ENCODE data around the gene VWA2. TPM values are rescaled to one million over a fixed set of nuclear protein-coding genes. Genes with fewer than 3 reads are reported as not detected.

VWA2 gene
- total RNA-seq, 2 donors from 2014 or later, result not detected

GRCh38 chr10:114272696-114273095 is 33.6 kb downstream of the VWA2 start:
- intact Hi-C loops (cut with DNase I), result no loop called here
- peak; percentile 34 for DNase-seq (ENCODE audit: low spot score)

- peak; percentile 22 for DNase-seq (ENCODE audit: low spot score)
- intact Hi-C loops (cut with DNase I), result no loop called here
Measured at GRCh38 chr10:114273910-114274309, 34.9 kb downstream of the VWA2 start.

DNA sequence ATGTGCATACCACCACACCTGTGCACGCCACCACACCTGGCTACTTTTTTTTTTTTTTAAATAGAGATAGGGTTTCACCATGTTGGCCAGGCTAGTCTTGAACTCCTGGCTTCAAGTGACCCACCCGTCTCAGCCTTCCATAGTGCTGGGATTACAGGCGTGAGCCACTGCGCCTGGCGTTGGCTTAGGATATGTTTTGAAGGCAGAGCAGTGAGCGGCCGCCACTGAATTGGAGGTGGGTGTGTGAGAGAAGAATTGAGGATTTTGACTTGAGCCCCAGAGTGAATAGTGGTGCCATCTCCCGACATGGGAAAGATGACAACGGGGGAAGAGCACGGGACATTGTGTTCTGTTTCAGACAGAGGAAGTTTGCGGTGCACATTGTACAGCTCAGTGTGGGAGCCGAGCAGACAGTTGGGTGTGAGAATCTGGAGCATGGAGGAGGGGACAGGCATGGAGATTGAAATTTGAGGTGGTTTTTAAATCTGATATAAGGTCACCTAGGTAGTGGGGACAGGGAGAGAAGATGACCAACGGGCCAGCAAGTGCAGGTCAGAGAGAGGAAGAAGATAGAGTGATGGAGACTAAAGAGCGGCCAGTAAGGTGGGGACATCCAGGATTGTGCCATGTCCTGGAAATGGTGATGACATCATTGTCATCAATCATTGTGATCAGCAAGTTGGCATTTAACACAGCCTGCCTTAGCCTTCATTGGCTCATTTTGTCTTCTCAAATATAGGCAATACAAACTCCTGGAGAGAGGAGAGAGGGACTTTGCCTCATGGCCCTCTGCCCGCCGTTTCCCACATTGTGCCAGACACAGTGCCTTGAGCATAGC is 35.8 kb downstream of the VWA2 start:
- DNase-seq (ENCODE audit: low spot score), result peak; percentile 58
- intact Hi-C loops (cut with DNase I), result no loop called here

GRCh38 chr10:114276066-114276465 is 37.0 kb downstream of the VWA2 start:
- DNase-seq (ENCODE audit: low spot score), result peak; percentile 25
- intact Hi-C loops (cut with DNase I), result no loop called here

- intact Hi-C loops (cut with DNase I), result no loop called here
- DNase-seq (ENCODE audit: low spot score), result peak; percentile 62
Measured at GRCh38 chr10:114276671-114277070, 37.6 kb downstream of the VWA2 start.

- DNase-seq (ENCODE audit: low spot score), result peak; percentile 62
- intact Hi-C loops (cut with DNase I), result loop anchor here in 1 of 2 donors (2.0 kb wide), 1 partner anchor 34 kb away; no protein-coding TSS in a partner anchor
Measured at GRCh38 chr10:114278140-114278883, 39.3 kb downstream of the VWA2 start.

DNA sequence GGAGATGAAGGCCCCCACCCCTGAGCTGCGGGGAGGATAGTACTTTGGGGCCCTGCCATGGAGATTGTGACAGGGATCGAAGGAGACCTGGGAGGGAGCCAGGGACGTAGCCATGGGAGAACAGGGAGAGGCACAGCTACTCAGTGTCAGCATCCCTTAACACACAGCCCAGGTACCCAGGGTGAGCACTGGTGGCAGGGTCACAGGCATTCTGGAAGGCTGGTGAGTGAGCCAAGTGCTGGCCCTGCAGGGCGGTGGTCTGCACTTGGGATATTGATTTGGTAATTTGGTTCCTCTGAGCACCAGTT is 39.8 kb downstream of the VWA2 start:
- peak; percentile 49 for DNase-seq (ENCODE audit: low spot score)
- intact Hi-C loops (cut with DNase I), result loop anchor here in 1 of 2 donors (2.0 kb wide), 1 partner anchor 34 kb away; no protein-coding TSS in a partner anchor

DNA sequence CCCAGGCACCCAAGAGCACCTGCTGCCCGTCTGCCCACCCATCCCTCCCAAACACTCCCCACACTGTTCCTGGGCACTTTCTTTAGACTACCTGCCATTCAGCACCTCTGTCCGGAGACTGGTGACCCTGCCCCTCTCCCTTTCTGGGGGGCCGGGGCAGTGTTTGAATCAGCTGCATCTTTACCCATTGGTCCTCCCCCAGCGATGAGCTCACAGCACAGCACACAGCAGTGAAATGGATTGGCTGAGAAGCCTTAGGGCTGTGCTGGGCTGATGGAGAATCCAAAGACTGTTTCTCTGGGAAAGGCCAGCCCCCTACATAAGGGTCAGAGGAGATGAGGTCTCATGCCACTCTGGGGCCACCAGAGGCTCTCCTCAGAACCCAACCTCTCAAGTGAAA is 40.2 kb downstream of the VWA2 start:
- intact Hi-C loops (cut with DNase I), result loop anchor here in 1 of 2 donors (2.0 kb wide), 1 partner anchor 34 kb away; no protein-coding TSS in a partner anchor
- DNase-seq (ENCODE audit: low spot score), result peak; percentile 58

GRCh38 chr10:114279901-114280644 is 41.0 kb downstream of the VWA2 start:
- DNase-seq (ENCODE audit: low spot score), result peak; percentile 29
- intact Hi-C loops (cut with DNase I), result loop anchor here in 1 of 2 donors (2.0 kb wide), 1 partner anchor 35 kb away; no protein-coding TSS in a partner anchor

- intact Hi-C loops (cut with DNase I), result no loop called here
- peak; percentile 54 for DNase-seq (ENCODE audit: low spot score)
Measured at GRCh38 chr10:114281006-114281405, 42.0 kb downstream of the VWA2 start.

GRCh38 chr10:114281461-114281860 is 42.4 kb downstream of the VWA2 start:
- intact Hi-C loops (cut with DNase I), result no loop called here
- peak; percentile 54 for DNase-seq (ENCODE audit: low spot score)

GRCh38 chr10:114282526-114282925 is 43.5 kb downstream of the VWA2 start:
- intact Hi-C loops (cut with DNase I), result no loop called here
- peak; percentile 23 for DNase-seq (ENCODE audit: low spot score)

GRCh38 chr10:114283091-114283490 is 44.0 kb downstream of the VWA2 start:
- DNase-seq (ENCODE audit: low spot score), result peak; percentile 25
- intact Hi-C loops (cut with DNase I), result no loop called here

DNA sequence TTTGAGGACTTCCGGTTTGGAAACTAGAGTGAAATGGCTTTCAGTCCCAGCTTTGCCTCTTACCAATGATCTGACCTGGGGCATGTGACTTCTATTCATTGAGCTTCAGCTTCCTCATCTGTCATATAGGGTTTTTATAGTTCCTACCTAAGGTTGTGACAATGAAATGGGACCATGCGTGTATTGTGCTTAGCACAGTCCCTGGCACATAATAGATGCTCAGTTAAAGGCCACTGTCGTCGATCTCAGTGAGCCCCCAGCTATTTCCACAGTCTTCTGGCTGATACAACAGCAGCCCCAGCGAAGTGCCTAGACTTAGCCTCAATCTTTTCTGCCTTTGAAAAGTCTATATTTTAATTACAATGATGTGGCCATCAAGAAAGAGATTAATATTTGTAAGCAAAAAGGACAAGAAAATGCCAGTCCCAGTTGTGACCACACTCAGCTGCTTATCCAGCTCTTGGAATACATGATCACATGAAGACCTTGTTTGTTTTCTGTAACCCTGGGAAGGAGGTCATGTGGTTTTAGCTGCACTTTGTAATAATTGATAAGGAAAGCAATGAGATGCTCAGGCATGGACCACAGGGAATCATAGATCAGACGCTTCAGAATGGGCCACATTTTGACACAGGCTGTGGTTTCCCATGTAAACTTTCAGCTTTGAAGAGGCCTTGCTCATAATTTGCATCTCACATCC is 44.6 kb downstream of the VWA2 start:
- intact Hi-C loops (cut with DNase I), result no loop called here
- peak; percentile 14 for DNase-seq (ENCODE audit: low spot score)

DNA sequence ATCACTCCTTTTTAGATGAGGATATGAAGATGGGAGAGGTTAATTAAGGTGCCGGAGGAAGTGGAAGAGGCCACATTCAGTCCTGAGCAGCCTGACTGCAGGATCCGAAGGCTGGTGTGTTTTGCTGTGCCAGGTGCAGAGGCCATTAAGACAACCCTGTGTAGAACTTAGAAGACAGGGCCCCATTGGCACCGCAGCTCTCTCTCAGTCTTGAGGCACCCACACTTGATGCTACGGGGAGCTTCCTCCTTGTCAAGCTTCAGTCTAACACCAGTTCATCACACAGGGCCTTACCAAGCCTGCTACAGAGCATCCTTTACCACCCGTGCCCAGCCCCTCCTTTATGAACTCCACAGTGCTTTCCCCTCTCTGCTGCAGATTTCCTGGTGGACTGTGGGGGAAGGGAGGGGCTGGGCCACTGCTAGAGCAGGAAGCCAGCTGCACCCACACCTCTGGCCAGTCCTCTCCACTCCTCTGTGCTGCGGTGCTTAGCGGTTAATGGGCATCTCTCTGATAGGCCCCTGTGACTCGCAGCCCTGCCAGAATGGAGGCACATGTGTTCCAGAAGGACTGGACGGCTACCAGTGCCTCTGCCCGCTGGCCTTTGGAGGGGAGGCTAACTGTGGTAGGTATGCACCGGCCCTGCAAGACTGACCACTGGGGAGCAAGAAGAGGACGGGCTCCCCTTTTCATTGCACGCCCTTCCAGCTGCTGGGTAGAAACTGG is 45.5 kb downstream of the VWA2 start:
- intact Hi-C loops (cut with DNase I), result no loop called here
- DNase-seq (ENCODE audit: low spot score), result peak; percentile 74

DNA sequence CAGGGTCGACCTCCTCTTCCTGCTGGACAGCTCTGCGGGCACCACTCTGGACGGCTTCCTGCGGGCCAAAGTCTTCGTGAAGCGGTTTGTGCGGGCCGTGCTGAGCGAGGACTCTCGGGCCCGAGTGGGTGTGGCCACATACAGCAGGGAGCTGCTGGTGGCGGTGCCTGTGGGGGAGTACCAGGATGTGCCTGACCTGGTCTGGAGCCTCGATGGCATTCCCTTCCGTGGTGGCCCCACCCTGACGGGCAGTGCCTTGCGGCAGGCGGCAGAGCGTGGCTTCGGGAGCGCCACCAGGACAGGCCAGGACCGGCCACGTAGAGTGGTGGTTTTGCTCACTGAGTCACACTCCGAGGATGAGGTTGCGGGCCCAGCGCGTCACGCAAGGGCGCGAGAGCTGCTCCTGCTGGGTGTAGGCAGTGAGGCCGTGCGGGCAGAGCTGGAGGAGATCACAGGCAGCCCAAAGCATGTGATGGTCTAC is 46.9 kb downstream of the VWA2 start:
- intact Hi-C loops (cut with DNase I), result no loop called here
- DNase-seq (ENCODE audit: low spot score), result peak; percentile 73

DNA sequence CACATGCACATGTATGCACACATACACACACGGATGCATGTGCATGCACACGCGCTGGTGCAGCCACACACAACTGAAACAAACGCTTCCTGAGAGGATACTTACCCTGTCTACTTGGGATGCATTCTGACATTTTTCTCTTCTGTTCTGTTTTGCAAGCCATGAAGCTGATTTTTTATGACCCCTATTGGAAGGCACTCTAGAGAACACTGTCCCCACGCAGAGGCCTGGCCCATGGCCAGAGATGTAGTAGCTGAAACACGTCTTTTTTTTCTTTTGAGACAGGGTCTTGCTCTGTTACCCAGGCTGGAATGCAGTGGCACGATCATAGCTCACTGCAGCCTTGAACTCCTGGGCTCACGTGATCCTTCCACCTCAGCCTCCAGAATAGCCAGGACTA is 47.9 kb downstream of the VWA2 start:
- peak; percentile 44 for DNase-seq (ENCODE audit: low spot score)
- intact Hi-C loops (cut with DNase I), result no loop called here

GRCh38 chr10:114288424-114289095 is 49.5 kb downstream of the VWA2 start:
- intact Hi-C loops (cut with DNase I), result no loop called here
- peak; percentile 64 for DNase-seq (ENCODE audit: low spot score)
